RWPE2 (cell line): ENCODE measurements around the gene BMX.

Source experiments
- ATAC-seq: fragments of 200-7000 bp; cut with Tn5 transposase; 3 replicates; pipeline ENCODE4 v1.9.1; 2021; ENCODE audit warnings: low read depth
- DNase-seq: peaks from one replicate; pipeline ENCODE4 v3.0.0-alpha.2; 2020; ENCODE audit warnings: low spot score
- H3K27ac ChIP-seq: fragments of 450-650 bp; 2 replicates; pipeline ENCODE4 v1.5.1; 2017; ENCODE audit warnings: mild to moderate bottlenecking; ENCODE audit not compliant: poor library complexity, severe bottlenecking
- H3K27me3 ChIP-seq: fragments of 250-450 bp; sonication (Bioruptor Pico); 2 replicates; pipeline ENCODE4 v1.5.1; 2021; ENCODE audit warnings: mild to moderate bottlenecking, moderate library complexity; ENCODE audit not compliant: insufficient read depth, poor library complexity, severe bottlenecking
- H3K36me3 ChIP-seq: fragments of 250-450 bp; sonication (Bioruptor Pico); 2 replicates; pipeline ENCODE4 v1.5.1; 2020; ENCODE audit warnings: low read depth, mild to moderate bottlenecking, moderate library complexity
- H3K4me1 ChIP-seq: fragments of 250-450 bp; sonication (Bioruptor Pico); 2 replicates; pipeline ENCODE4 v1.5.1; 2021; ENCODE audit warnings: mild to moderate bottlenecking, moderate library complexity; ENCODE audit not compliant: insufficient read depth, poor library complexity, severe bottlenecking
- H3K4me3 ChIP-seq: fragments of 250-450 bp; sonication (Bioruptor Pico); 2 replicates; pipeline ENCODE4 v1.5.1; 2021; ENCODE audit warnings: mild to moderate bottlenecking, moderate library complexity; ENCODE audit not compliant: severe bottlenecking
- H3K9me3 ChIP-seq: fragments of 250-450 bp; sonication (Bioruptor Pico); 2 replicates; pipeline ENCODE4 v1.5.1; 2021; ENCODE audit warnings: mild to moderate bottlenecking, moderate library complexity; ENCODE audit not compliant: severe bottlenecking
- TF ChIP-seq, protein P1 (sequence below): fragments of 450-650 bp; IDR thresholded peaks from one replicate; pipeline ENCODE4 v1.5.1; 2017; ENCODE audit warnings: mild to moderate bottlenecking, moderate library complexity; ENCODE audit not compliant: poor library complexity, severe bottlenecking

The BMX gene

GRCh38 chrX:15570145-15570544, 69.5 kb downstream of the BMX start:
- TF ChIP-seq, protein P1, sequence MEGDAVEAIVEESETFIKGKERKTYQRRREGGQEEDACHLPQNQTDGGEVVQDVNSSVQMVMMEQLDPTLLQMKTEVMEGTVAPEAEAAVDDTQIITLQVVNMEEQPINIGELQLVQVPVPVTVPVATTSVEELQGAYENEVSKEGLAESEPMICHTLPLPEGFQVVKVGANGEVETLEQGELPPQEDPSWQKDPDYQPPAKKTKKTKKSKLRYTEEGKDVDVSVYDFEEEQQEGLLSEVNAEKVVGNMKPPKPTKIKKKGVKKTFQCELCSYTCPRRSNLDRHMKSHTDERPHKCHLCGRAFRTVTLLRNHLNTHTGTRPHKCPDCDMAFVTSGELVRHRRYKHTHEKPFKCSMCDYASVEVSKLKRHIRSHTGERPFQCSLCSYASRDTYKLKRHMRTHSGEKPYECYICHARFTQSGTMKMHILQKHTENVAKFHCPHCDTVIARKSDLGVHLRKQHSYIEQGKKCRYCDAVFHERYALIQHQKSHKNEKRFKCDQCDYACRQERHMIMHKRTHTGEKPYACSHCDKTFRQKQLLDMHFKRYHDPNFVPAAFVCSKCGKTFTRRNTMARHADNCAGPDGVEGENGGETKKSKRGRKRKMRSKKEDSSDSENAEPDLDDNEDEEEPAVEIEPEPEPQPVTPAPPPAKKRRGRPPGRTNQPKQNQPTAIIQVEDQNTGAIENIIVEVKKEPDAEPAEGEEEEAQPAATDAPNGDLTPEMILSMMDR, result no peak
- Histone ChIP-seq H3K27me3 (no peaks in the 10 kb centered on the region), H3K4me1 (no peaks in the 10 kb centered on the region), H3K4me3 (no peak overlapping the region), H3K27ac (no peak overlapping the region), H3K9me3 (no peaks in the 10 kb centered on the region), H3K36me3 (no peaks in the 10 kb centered on the region)
- DNase-seq, result no peak
- ATAC-seq, result no peak

DNA sequence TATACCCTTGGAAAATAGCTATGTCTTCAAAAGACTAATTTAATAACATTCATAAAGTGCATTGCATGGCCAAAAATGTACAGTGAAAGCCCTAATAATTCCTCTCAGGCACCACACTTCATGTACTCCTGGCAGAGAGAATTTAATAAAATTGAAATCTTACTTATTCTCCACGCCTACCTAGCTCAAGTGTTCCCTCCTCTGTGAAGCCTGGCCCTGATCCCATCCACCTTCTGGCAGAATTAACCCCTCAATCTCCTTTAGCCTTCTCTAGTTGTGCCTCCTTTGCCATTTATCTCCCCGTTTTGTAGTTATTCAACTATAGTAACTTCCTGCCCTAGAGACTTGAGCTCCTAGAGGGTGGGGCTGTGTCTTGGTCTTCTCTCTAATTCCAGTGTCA, 73.4 kb downstream of the BMX start:
- ATAC-seq, result no peak
- DNase-seq, result no peak
- Histone ChIP-seq H3K4me3 (no peak overlapping the region), H3K27me3 (no peaks in the 10 kb centered on the region), H3K9me3 (no peaks in the 10 kb centered on the region), H3K4me1 (no peaks in the 10 kb centered on the region), H3K36me3 (no peaks in the 10 kb centered on the region), H3K27ac (no peak overlapping the region)
- TF ChIP-seq, protein P1, result no peak

- H3K4me3 ChIP-seq, result no peak overlapping the region
- ATAC-seq, result no peak
- no peaks in the 10 kb centered on the region for H3K36me3 ChIP-seq
- TF ChIP-seq, protein P1, result no peak
- H3K4me1 ChIP-seq, result no peaks in the 10 kb centered on the region
- DNase-seq, result no peak
- no peaks in the 10 kb centered on the region for H3K27me3 ChIP-seq
- no peaks in the 10 kb centered on the region for H3K9me3 ChIP-seq
- H3K27ac ChIP-seq, result no peak overlapping the region
These were observed 75.4 kb downstream of the BMX start for GRCh38 chrX:15576019-15576418.

DNA sequence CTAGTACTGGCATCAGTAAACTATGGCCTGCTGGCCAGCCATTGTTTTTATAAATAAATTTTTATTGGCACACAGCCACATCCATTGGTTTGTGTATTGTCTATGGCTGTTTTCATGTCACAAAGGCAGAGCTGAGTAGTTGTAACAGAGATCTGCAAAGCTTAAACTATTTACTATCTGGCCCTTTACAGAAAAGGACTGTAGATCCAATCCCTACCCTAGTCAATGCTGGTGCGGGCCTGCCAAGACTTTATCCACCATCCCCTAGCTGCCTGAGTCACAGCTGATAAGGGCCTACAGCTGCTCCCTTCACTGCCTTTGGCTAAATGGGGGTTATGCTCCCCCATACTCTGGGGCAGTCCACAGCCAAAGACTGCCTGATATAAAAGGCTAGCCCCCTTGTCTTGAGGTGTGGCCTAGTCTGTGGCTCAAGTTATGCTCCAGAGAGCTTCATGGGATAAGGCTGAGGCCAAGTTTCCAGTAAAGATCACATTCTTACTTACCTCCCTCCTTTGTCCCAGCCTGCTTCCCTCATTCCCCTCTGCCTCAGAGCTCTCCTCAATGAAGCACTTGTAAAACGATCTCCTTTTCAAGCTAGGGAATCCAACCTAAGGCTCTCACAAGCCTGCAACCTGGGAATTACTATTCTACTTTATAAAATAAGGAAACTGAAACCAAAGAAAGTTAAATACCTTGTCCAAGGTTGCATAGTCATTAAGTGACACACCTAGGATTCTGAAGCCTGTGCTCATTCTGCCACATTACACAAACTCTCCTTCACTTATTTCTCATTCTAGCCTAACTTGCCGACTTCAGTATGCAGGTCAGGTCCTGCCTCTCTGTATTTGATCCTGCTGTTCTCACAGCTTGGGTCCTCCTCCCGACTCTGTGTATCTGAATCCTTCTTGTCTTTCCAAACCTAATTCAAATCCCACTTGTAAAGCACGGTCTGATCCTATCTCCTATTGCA, 79.5 kb downstream of the BMX start:
- ATAC-seq, result no peak
- TF ChIP-seq, protein P1, result no peak
- Histone ChIP-seq H3K27ac (no peak overlapping the region), H3K36me3 (no peaks in the 10 kb centered on the region), H3K4me1 (no peaks in the 10 kb centered on the region), H3K4me3 (no peak overlapping the region), H3K9me3 (no peaks in the 10 kb centered on the region), H3K27me3 (no peaks in the 10 kb centered on the region)
- no peak for DNase-seq

- H3K4me3 ChIP-seq, result no peak overlapping the region
- DNase-seq (no peak), ATAC-seq (no peak)
- H3K9me3 ChIP-seq, result no peaks in the 10 kb centered on the region
- H3K27ac ChIP-seq, result no peak overlapping the region
- no peaks in the 10 kb centered on the region for H3K27me3 ChIP-seq
- no peaks in the 10 kb centered on the region for H3K4me1 ChIP-seq
- TF ChIP-seq, protein P1, result peak; percentile 25
- H3K36me3 ChIP-seq, result no peaks in the 10 kb centered on the region
These were observed 93.8 kb downstream of the BMX start for GRCh38 chrX:15594371-15594770.
